SKM-1 (cell line): ENCODE measurements around the gene FOXP3.
"Not testable (repeated sequence)": the region's sequence is repeated elsewhere in the genome, so short reads cannot be mapped to it uniquely, and the experiment has no call there.

Source experiments
- DNase-seq: peaks from one replicate; lab custom pipeline; 2025; ENCODE audit not compliant: unreplicated experiment; lab: John Stamatoyannopoulos, UW

FOXP3 gene, protein sequence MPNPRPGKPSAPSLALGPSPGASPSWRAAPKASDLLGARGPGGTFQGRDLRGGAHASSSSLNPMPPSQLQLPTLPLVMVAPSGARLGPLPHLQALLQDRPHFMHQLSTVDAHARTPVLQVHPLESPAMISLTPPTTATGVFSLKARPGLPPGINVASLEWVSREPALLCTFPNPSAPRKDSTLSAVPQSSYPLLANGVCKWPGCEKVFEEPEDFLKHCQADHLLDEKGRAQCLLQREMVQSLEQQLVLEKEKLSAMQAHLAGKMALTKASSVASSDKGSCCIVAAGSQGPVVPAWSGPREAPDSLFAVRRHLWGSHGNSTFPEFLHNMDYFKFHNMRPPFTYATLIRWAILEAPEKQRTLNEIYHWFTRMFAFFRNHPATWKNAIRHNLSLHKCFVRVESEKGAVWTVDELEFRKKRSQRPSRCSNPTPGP

GRCh38 chrX:49264460-49264859 lies at the start of gene FOXP3:
Gene FOXP3, minus strand, starts transcription at chrX:49264710. Its CDS starts 6,205 bp downstream, at chrX:49258505.
- DNase-seq, result no peak

DNA sequence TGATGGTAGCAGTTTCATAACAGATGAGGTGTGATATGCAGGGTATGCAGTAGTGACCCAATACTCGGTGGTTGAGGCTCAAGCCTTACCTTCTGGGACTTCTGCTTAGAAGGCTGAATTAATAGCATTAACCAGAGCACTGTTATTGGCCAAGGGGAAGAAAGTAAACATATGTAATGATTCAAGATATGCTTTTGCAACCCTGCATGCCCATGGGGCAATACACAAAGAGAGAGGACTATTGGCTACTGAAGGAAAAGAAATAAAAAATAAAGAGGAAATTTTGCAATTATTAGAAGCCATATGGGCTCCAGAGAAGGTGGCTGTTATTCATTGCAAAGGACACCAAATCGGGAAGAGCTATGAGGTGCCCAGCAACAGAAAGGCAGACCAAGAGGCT lies 47.7 kb upstream of the FOXP3 start:
- no peak for DNase-seq

GRCh38 chrX:49310371-49310770 lies 45.9 kb upstream of the FOXP3 start:
- no peak for DNase-seq

- DNase-seq, result no peak
These were observed 45.0 kb upstream of the FOXP3 start for GRCh38 chrX:49309401-49309981.

- no peak for DNase-seq
These were observed 44.2 kb upstream of the FOXP3 start for GRCh38 chrX:49308604-49309269.

- not testable (repeated sequence) for DNase-seq
These were observed 43.3 kb upstream of the FOXP3 start for GRCh38 chrX:49307775-49308174.

DNA sequence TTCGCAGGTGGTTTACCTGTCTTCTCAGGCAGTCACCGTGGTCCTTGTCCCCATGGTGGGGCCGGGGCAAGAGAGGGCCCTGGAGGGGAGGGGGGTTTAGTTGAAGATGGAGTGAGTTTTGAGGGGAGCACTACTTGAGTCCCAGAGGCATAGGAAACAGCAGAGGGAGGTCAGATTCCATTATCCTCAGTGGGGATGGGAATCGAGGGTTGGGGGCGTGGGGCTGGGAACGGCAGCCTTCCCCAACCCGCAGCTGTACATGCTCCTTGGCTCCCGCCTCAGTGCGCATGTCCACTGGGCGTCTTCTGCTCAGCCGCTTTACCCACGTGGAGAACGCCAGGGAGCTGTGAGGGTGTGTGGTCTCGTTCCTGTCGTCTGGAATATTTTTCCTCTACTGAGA lies 38.8 kb upstream of the FOXP3 start, which contains the start of gene GAGE10:
Gene GAGE10 (plus strand): TSS at position 301 of the 400 bp plus-strand sequence. CDS start 1,214 bp downstream, outside the sequence.
- no peak for DNase-seq

- DNase-seq, result no peak
These were observed 36.2 kb upstream of the FOXP3 start for GRCh38 chrX:49300703-49301102.

- not testable (repeated sequence) for DNase-seq
These were observed 34.8 kb upstream of the FOXP3 start for GRCh38 chrX:49299293-49299692.

DNA sequence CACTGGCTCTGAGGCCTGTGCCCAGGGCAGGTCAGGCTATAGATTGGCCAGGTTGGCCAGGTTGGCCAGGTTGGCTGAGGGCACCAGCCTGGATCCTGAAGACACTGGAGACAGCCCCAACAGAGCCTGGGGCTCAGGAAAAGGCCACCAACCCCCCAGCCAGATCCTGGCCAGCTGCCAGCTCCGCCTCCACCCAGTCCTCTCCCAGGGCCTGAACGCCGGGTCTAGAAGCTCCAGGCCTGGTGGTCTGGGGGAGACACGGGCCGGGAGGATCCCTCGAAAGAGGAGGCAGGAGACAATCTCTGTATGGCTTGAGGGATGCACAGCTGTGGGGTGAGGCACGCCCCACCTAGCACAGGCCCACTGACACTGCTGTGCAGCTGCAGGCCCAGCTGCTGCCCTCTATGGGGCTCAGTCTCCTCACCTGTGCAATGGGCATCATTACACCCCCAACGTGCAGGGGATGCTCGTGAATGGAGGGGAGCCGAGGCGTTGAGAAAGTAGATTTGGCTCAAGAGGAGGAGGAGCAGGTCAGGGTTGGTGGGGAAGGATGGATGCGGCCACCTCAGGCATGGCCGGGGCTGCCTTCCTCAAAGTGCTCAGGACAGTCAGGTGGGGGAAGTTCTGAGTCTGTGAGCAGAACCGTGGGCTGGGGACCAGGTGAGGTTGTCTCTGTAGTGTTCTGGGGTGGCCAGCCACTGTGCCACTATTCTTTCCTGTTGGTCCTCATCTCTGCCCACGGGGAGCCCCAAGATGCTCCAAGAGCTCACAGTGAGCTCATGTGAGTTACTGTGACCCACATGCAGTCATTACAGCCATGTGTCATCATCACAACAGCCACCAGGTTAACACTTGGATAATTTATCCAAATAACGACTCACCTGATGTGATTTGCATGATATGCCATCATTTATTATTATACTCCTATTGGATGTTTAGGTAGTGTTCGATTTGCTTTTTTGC lies 28.2 kb upstream of the FOXP3 start:
- DNase-seq, result no peak

DNA sequence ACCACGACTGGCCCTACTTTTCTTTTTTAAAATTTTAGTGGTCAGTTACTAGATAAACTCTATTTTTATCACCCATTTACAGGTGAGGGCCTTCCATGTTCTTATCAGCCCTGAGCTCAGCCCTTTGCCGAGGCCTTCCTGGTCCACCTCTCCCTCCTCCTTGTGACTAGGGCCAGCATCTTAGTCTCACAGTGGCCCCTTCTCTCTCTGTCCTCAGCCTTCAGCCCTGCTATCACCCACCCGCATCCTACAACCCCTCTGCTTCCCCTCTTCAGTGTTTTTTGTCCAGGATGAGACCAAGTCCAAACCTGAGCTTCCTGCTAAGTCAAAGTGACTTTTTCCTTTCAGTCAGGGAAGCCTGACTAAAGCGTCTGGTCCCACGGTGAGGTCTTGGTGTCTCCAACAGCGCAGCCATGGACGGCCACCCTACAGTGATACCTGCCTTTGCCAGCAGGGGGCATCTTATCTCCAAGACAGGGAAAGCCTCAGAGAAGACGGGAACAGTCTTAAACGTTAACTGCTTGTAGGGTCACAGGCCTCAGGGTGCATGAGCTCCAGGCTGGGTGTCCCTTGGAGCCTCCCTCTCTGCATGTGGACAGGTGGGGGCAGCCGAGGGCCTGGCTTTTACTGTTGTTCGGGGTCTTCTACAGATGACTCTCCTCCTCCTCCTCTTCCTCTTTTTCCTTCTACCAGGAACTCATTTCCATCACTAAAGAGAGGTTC lies 27.3 kb upstream of the FOXP3 start:
- DNase-seq, result peak; percentile 6

DNA sequence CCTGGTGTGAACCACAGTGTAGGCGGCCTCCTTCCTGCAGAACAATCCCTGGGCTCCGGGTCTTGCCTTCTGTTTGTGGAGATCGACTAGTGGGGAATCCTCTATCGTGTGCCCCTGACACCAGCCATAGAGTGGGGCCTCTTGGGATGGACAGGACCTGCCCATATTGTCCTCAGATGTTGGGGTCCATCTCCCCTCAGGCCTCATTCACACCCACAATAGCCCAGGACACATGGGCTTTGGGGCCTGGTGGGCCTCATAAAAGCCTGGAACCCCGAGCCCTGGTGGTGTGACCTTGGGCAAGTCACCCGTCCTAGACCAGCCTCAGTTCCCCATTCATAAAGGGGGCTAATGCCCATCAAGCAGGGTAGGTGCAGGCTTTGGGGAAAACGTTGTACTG lies 25.7 kb upstream of the FOXP3 start:
- no peak for DNase-seq

DNA sequence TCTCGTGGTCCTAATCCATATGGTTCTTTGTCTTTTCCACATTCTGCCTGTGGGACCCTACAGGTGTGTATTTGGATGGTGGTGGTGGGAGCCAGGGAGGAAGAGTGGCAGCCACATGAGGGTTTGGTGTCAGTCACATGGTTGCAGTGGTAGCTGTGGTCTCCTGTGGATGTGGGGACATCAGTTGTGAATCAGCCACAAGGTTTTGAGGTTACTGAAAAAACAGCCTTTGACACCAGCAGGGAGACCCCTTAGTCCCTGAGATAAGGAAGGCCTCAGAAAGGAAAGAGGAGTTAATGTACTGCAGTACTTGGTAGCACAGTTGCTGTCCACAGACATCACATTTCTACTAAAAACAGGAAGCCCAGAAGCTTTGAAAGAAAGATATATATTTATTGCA lies 23.2 kb upstream of the FOXP3 start:
- no peak for DNase-seq

GRCh38 chrX:49286581-49286980 lies 22.1 kb upstream of the FOXP3 start:
- DNase-seq, result no peak

- DNase-seq, result no peak
These were observed 21.6 kb upstream of the FOXP3 start for GRCh38 chrX:49286136-49286535.

GRCh38 chrX:49284212-49284611 lies 19.7 kb upstream of the FOXP3 start:
- no peak for DNase-seq

- DNase-seq, result no peak
These were observed 18.1 kb upstream of the FOXP3 start for GRCh38 chrX:49282647-49283011.

GRCh38 chrX:49278081-49278480 lies 13.6 kb upstream of the FOXP3 start:
- no peak for DNase-seq

- no peak for DNase-seq
These were observed 13.0 kb upstream of the FOXP3 start for GRCh38 chrX:49277535-49277830.
